Activated CD8-positive, alpha-beta memory T cell treated with anti-CD3 and anti-CD28 coated beads, Interleukin-2, amount 10 ng/mL, durations not matched to agents 7 days and 5 days (primary cell): ENCODE results near the gene ATP7A. TPM values are rescaled to one million over a fixed set of nuclear protein-coding genes. Genes with fewer than 3 reads are reported as not detected.
"Not testable (repeated sequence)": the region's sequence is repeated elsewhere in the genome, so short reads cannot be mapped to it uniquely, and the experiment has no call there.

ENCODE experiments used
- ATAC-seq: fragments of 150-1000 bp; cut with Tn5 transposase; one replicate; pipeline ENCODE4 v1.10.0; 2021; ENCODE audit warnings: moderate library complexity
- CTCF ChIA-PET: fragments of 350-600 bp; sonication (Branson Sonifier 250); formaldehyde crosslinking; loops from one replicate; lab custom pipeline; 2021; ENCODE audit warnings: antibody characterized with exemption; lab: Charles Lee
- DNase-seq: peaks from one replicate; pipeline ENCODE4 v3.0.0-alpha.2; 2020
- H3K27ac Mint-ChIP-seq: one replicate; pipeline ENCODE4 v1.8.0; 2021; ENCODE audit warnings: mild to moderate bottlenecking, mixed read lengths
- H3K27me3 Mint-ChIP-seq: one replicate; pipeline ENCODE4 v1.8.0; 2021; ENCODE audit warnings: mixed read lengths
- H3K36me3 Mint-ChIP-seq: one replicate; pipeline ENCODE4 v1.8.0; 2021; ENCODE audit warnings: mild to moderate bottlenecking, mixed read lengths
- H3K4me1 Mint-ChIP-seq: one replicate; pipeline ENCODE4 v1.8.0; 2021; ENCODE audit warnings: mixed read lengths
- H3K4me3 Mint-ChIP-seq: one replicate; pipeline ENCODE4 v1.8.0; 2021; ENCODE audit warnings: mild to moderate bottlenecking, moderate library complexity, mixed read lengths
- H3K9me3 Mint-ChIP-seq: one replicate; pipeline ENCODE4 v1.8.0; 2022; ENCODE audit warnings: low read depth, mixed read lengths
- total RNA-seq, 2 experiments: library from RNA; stranded (reverse); gene quantifications; one replicate each; pipeline ENCODE4 v1.2.3, GENCODE V29; 2021

Gene ATP7A
- total RNA-seq, 2 experiments from 2014 or later: 10.0 to 11.9 TPM

GRCh38 chrX:77922787-77923186 lies 12.3 kb downstream of the ATP7A start:
- ATAC-seq (no peak), DNase-seq (no peak)
- Mint-ChIP-seq H3K4me3 (no peak overlapping the region), H3K27ac (no peak overlapping the region), H3K4me1 (peaks cover 4% of the 10 kb centered on the region), H3K9me3 (peaks cover 3% of the 10 kb centered on the region), H3K36me3 (peaks cover 2% of the 10 kb centered on the region), H3K27me3 (no peaks in the 10 kb centered on the region)
- CTCF ChIA-PET: interaction anchor here (1.3 kb wide), 1 partner anchor 7 kb away, joined by 3 read pairs; no protein-coding TSS in a partner anchor

GRCh38 chrX:77924320-77924859 lies 13.9 kb downstream of the ATP7A start:
- CTCF ChIA-PET: no interaction called here
- Mint-ChIP-seq H3K4me1 (no peaks in the 10 kb centered on the region), H3K4me3 (no peak overlapping the region)

GRCh38 chrX:77925764-77926163 lies 15.3 kb downstream of the ATP7A start:
- ATAC-seq (no peak), DNase-seq (no peak)
- no peak overlapping the region for H3K27ac Mint-ChIP-seq
- H3K27me3 Mint-ChIP-seq: no peaks in the 10 kb centered on the region
- H3K9me3 Mint-ChIP-seq: peaks cover 3% of the 10 kb centered on the region
- CTCF ChIA-PET: no interaction called here
- H3K4me3 Mint-ChIP-seq: peak overlapping the region; percentile 26
- H3K4me1 Mint-ChIP-seq: no peaks in the 10 kb centered on the region
- H3K36me3 Mint-ChIP-seq: peaks cover 4% of the 10 kb centered on the region

More at GRCh38 chrX:77924320-77924859, 13.9 kb downstream of the ATP7A start:
- no peak overlapping the region for H3K27ac Mint-ChIP-seq
- DNase-seq (no peak), ATAC-seq (no peak)
- no peaks in the 10 kb centered on the region for H3K27me3 Mint-ChIP-seq
- H3K9me3 Mint-ChIP-seq: peaks cover 3% of the 10 kb centered on the region
- peaks cover 4% of the 10 kb centered on the region for H3K36me3 Mint-ChIP-seq

- peaks cover 2% of the 10 kb centered on the region for H3K36me3 Mint-ChIP-seq
- no peaks in the 10 kb centered on the region for H3K27me3 Mint-ChIP-seq
- H3K27ac Mint-ChIP-seq: no peak overlapping the region
- no peaks in the 10 kb centered on the region for H3K9me3 Mint-ChIP-seq
- H3K4me1 Mint-ChIP-seq: no peaks in the 10 kb centered on the region
- CTCF ChIA-PET: interaction anchor here (1.2 kb wide), 1 partner anchor 9 kb away, joined by 3 read pairs; no protein-coding TSS in a partner anchor
- DNase-seq (no peak), ATAC-seq (no peak)
- no peak overlapping the region for H3K4me3 Mint-ChIP-seq
Measured at GRCh38 chrX:77930581-77930980, 20.1 kb downstream of the ATP7A start.

GRCh38 chrX:77935886-77936285 lies 25.4 kb downstream of the ATP7A start:
- no peak for DNase-seq
- Mint-ChIP-seq H3K4me1 (no peaks in the 10 kb centered on the region), H3K4me3 (no peak overlapping the region), H3K27me3 (no peaks in the 10 kb centered on the region), H3K9me3 (no peaks in the 10 kb centered on the region), H3K27ac (no peak overlapping the region), H3K36me3 (no peaks in the 10 kb centered on the region)
- CTCF ChIA-PET: no interaction called here
- no peak for ATAC-seq

GRCh38 chrX:77936299-77936698 lies 25.8 kb downstream of the ATP7A start:
- Mint-ChIP-seq H3K9me3 (no peaks in the 10 kb centered on the region), H3K27ac (no peak overlapping the region), H3K27me3 (no peaks in the 10 kb centered on the region), H3K4me1 (no peaks in the 10 kb centered on the region), H3K36me3 (no peaks in the 10 kb centered on the region), H3K4me3 (no peak overlapping the region)
- DNase-seq: no peak
- CTCF ChIA-PET: no interaction called here
- no peak for ATAC-seq

- H3K4me1 Mint-ChIP-seq: no peaks in the 10 kb centered on the region
- CTCF ChIA-PET: no interaction called here
Measured at GRCh38 chrX:77937291-77937690, 26.8 kb downstream of the ATP7A start.

GRCh38 chrX:77938083-77938680 lies 27.7 kb downstream of the ATP7A start:
- H3K9me3 Mint-ChIP-seq: no peaks in the 10 kb centered on the region

More at GRCh38 chrX:77937291-77937690, 26.8 kb downstream of the ATP7A start:
- Mint-ChIP-seq H3K36me3 (no peaks in the 10 kb centered on the region), H3K9me3 (no peaks in the 10 kb centered on the region), H3K27me3 (no peaks in the 10 kb centered on the region), H3K4me3 (no peak overlapping the region), H3K27ac (no peak overlapping the region)
- ATAC-seq (no peak), DNase-seq (no peak)

GRCh38 chrX:77945031-77945430 lies 34.5 kb downstream of the ATP7A start:
- DNase-seq, H3K4me3 Mint-ChIP-seq, H3K27me3 Mint-ChIP-seq, ATAC-seq, H3K9me3 Mint-ChIP-seq, H3K36me3 Mint-ChIP-seq, CTCF ChIA-PET, H3K27ac Mint-ChIP-seq, H3K4me1 Mint-ChIP-seq: not testable (repeated sequence)

More at GRCh38 chrX:77938083-77938680, 27.7 kb downstream of the ATP7A start:
- H3K36me3 Mint-ChIP-seq: no peaks in the 10 kb centered on the region
- H3K4me1 Mint-ChIP-seq: peaks cover 1% of the 10 kb centered on the region
- CTCF ChIA-PET: no interaction called here
- H3K4me3 Mint-ChIP-seq: no peak overlapping the region
- no peaks in the 10 kb centered on the region for H3K27me3 Mint-ChIP-seq
- DNase-seq (no peak), ATAC-seq (no peak)
- H3K27ac Mint-ChIP-seq: no peak overlapping the region

- no peaks in the 10 kb centered on the region for H3K9me3 Mint-ChIP-seq
- no peak overlapping the region for H3K4me3 Mint-ChIP-seq
- CTCF ChIA-PET: no interaction called here
Measured at GRCh38 chrX:77945910-77946545, 35.5 kb downstream of the ATP7A start.

GRCh38 chrX:77946571-77946970 lies 36.1 kb downstream of the ATP7A start:
- DNase-seq: no peak
- H3K27ac Mint-ChIP-seq: no peak overlapping the region
- CTCF ChIA-PET: no interaction called here
- no peaks in the 10 kb centered on the region for H3K27me3 Mint-ChIP-seq
- H3K9me3 Mint-ChIP-seq: no peaks in the 10 kb centered on the region
- H3K4me1 Mint-ChIP-seq: peaks cover 3% of the 10 kb centered on the region
- no peak for ATAC-seq
- H3K4me3 Mint-ChIP-seq: no peak overlapping the region
- peaks cover 2% of the 10 kb centered on the region for H3K36me3 Mint-ChIP-seq

More at GRCh38 chrX:77945910-77946545, 35.5 kb downstream of the ATP7A start:
- Mint-ChIP-seq H3K27me3 (no peaks in the 10 kb centered on the region), H3K27ac (no peak overlapping the region), H3K36me3 (peaks cover 2% of the 10 kb centered on the region), H3K4me1 (peaks cover 3% of the 10 kb centered on the region)
- DNase-seq: no peak
- no peak for ATAC-seq

GRCh38 chrX:77949840-77950239 lies 39.3 kb downstream of the ATP7A start:
- peaks cover 2% of the 10 kb centered on the region for H3K36me3 Mint-ChIP-seq
- CTCF ChIA-PET: no interaction called here
- peaks cover 7% of the 10 kb centered on the region for H3K4me1 Mint-ChIP-seq
- no peak overlapping the region for H3K27ac Mint-ChIP-seq
- no peaks in the 10 kb centered on the region for H3K9me3 Mint-ChIP-seq
- ATAC-seq: no peak
- H3K4me3 Mint-ChIP-seq: no peak overlapping the region
- no peaks in the 10 kb centered on the region for H3K27me3 Mint-ChIP-seq
- no peak for DNase-seq

- no peaks in the 10 kb centered on the region for H3K27me3 Mint-ChIP-seq
- no peaks in the 10 kb centered on the region for H3K9me3 Mint-ChIP-seq
- no peak overlapping the region for H3K27ac Mint-ChIP-seq
- H3K4me1 Mint-ChIP-seq: peaks cover 16% of the 10 kb centered on the region
- no peak for DNase-seq
- ATAC-seq: no peak
- peaks cover 6% of the 10 kb centered on the region for H3K36me3 Mint-ChIP-seq
- CTCF ChIA-PET: no interaction called here
- H3K4me3 Mint-ChIP-seq: no peak overlapping the region
Measured at GRCh38 chrX:77952173-77952572, 41.7 kb downstream of the ATP7A start.

- peak overlapping the region; percentile 43 for H3K27ac Mint-ChIP-seq
- DNase-seq (no peak), ATAC-seq (no peak)
- peaks cover 25% of the 10 kb centered on the region for H3K4me1 Mint-ChIP-seq
- no peak overlapping the region for H3K4me3 Mint-ChIP-seq
- H3K27me3 Mint-ChIP-seq: no peaks in the 10 kb centered on the region
- no peaks in the 10 kb centered on the region for H3K9me3 Mint-ChIP-seq
- H3K36me3 Mint-ChIP-seq: peaks cover 13% of the 10 kb centered on the region
- CTCF ChIA-PET: no interaction called here
Measured at GRCh38 chrX:77953302-77953701, 42.8 kb downstream of the ATP7A start.
